ENCODE results near the gene LRP1.

LRP1 gene

GRCh38 chr12:57254506-57255280 lies 126.4 kb downstream of the LRP1 start:
- no peak for DNase-seq (ENCODE audit: low spot score)

GRCh38 chr12:57255916-57256315 lies 127.6 kb downstream of the LRP1 start:
- no peak for DNase-seq (ENCODE audit: low spot score)

- no peak for DNase-seq (ENCODE audit: low spot score)
Measured at GRCh38 chr12:57258977-57259970, 131.0 kb downstream of the LRP1 start.

DNA sequence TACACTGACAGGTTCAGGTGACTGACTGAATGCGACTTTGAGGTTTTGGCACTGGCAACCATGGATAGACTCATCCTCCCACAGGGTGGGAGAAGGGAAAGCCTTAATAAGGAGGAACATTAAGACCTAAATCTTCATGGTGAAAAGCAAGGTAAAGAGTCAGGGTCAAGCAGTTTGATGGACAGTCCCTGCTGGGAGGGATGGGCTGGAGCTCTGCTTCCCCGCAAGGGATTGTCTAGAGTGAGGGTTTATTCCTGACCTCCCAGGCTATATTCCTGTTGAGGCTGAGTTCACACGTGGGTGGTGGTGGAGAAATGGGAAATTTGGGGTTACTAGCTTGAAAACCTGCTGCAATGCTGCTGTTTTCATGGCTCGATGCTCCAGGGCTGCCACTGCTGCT lies 132.1 kb downstream of the LRP1 start:
- no peak for DNase-seq (ENCODE audit: low spot score)

DNA sequence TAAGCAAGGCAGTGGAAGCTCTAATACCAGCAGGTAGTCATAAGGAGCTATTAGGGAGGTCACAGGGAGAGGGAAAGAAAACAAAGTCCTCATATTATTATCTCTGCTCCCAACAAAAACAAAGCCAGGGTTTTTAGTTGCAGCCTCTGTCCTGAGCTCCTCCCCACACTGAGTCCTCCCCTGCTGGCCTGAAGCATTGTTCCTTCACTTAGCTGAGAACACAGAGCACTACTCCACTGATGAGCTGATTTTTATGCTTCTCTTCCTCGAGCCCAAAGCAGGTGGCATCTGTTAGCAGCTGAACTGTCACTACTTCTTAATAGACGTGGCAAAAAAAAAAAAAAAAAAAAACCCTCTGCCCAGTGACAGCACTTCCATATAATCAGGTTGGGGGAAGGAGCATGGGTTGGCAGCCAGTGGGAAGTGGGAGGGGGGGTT lies 133.2 kb downstream of the LRP1 start:
- no peak for DNase-seq (ENCODE audit: low spot score)

DNA sequence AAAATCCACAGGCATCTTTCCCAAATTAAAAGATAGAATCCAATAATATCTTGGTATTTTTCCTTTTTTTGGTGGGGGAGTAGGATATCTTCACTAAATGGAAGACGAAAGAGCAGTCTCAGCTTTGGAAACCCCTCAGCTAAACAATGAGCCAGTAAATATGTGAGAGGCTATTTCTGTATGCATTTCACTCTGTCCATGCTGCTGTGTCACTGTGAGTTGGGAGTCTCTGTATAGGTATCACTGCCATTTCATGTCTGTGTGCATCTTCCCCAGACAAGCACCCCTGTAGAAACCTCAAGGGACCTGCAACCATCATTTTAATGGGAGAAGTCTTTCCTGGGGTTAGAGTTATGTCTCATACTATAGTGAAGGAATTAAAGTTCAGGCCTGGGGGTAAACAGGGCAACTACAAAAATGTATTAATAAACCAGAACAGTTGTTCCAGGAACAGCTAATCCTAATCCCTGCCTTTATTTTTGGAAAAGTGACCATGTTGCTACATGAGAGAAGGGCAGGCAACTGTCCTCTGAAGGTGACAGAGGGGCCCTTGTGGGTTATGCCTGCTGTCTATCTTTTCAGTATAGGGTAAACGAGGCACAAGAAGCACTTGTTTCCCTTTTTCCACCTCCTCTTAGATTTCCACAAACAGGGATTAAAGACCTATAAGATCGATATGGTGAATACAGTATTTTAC lies 134.0 kb downstream of the LRP1 start:
- DNase-seq (ENCODE audit: low spot score), result no peak

All from HuH-7.5 (cell line).